Measurements from ENCODE around the gene COMTD1.

The COMTD1 gene

GRCh38 chr10:75245354-75246250 lies 9.8 kb upstream of the COMTD1 start (continued):
- TF ChIP-seq REPIN1 (tag by site-specific recombination; IDR thresholded peaks at IDR 0.05; ENCODE audit: low read depth) (no peak), PRDM1 (tag by site-specific recombination; IDR thresholded peaks at IDR 0.05) (no peak), ZNF610 (tag by site-specific recombination; IDR thresholded peaks at IDR 0.05; ENCODE audit: borderline replicate concordance) (no peak), ZNF530 (tag by site-specific recombination; IDR thresholded peaks at IDR 0.05; ENCODE audit: low read depth) (no peak), ZSCAN4 (tag by site-specific recombination; IDR thresholded peaks at IDR 0.05) (no peak), ZNF394 (tag by site-specific recombination; IDR thresholded peaks at IDR 0.05; ENCODE audit: borderline replicate concordance) (no peak)

GRCh38 chr10:75244487-75245353 lies 9.0 kb upstream of the COMTD1 start:
- CTCF ChIA-PET: interaction anchor here (1.2 kb wide), 1 partner anchor 9 kb away, joined by 3 read pairs; the partner anchor contains the start of gene COMTD1

GRCh38 chr10:75243426-75243825 lies 7.7 kb upstream of the COMTD1 start:
- ChIA-PET POLR2A (no interaction called here), CTCF (interaction anchor here (0.7 to 0.9 kb wide), 2 partner anchors 9 to 142 kb away, joined by 3 read pairs; no protein-coding TSS in a partner anchor)
- TF ChIP-seq ZNF513 (tag by site-specific recombination; IDR thresholded peaks at IDR 0.05) (no peak), ZNF433 (tag by site-specific recombination; IDR thresholded peaks at IDR 0.05; ENCODE audit: low read depth) (no peak), ZNF26 (tag by site-specific recombination; IDR thresholded peaks at IDR 0.05) (no peak), ZNF623 (tag by site-specific recombination; IDR thresholded peaks at IDR 0.05) (no peak), SCRT2 (tag by site-specific recombination; IDR thresholded peaks at IDR 0.05) (no peak), ZNF362 (tag by site-specific recombination; IDR thresholded peaks at IDR 0.05) (no peak), ZNF155 (tag by site-specific recombination; IDR thresholded peaks at IDR 0.05) (no peak), ZSCAN5A (tag by site-specific recombination; IDR thresholded peaks at IDR 0.05) (no peak)
- no peaks in the 10 kb centered on the region for H3K9me3 ChIP-seq (ENCODE audit: control insufficient read depth, insufficient read depth, low read depth, low read length)
- no peaks in the 10 kb centered on the region for H3K4me1 ChIP-seq (ENCODE audit: control insufficient read depth, insufficient read depth, low read length)
- no peak overlapping the region for H3K4me3 ChIP-seq (ENCODE audit: low read depth, low read length)
- no peak overlapping the region for H3K27ac ChIP-seq (ENCODE audit: extremely low read depth, low read depth, low read length)
- no peaks in the 10 kb centered on the region for H3K36me3 ChIP-seq (ENCODE audit: control insufficient read depth in 2 of 2, insufficient read depth in 1 of 2, low read length in 2 of 2)

More at GRCh38 chr10:75244487-75245353, 9.0 kb upstream of the COMTD1 start:
- no peaks in the 10 kb centered on the region for H3K9me3 ChIP-seq (ENCODE audit: control insufficient read depth, insufficient read depth, low read depth, low read length)
- TF ChIP-seq SETDB1 (IDR thresholded peaks at IDR 0.05; ENCODE audit: insufficient read length, low read length) (peak; percentile 2), ZNF843 (tag by site-specific recombination; IDR thresholded peaks at IDR 0.05) (no peak)
- H3K4me1 ChIP-seq (ENCODE audit: control insufficient read depth, insufficient read depth, low read length): no peaks in the 10 kb centered on the region
- no peaks in the 10 kb centered on the region for H3K36me3 ChIP-seq (ENCODE audit: control insufficient read depth in 2 of 2, insufficient read depth in 1 of 2, low read length in 2 of 2)
- POLR2A ChIA-PET: no interaction called here
- H3K27ac ChIP-seq (ENCODE audit: extremely low read depth, low read depth, low read length): no peak overlapping the region
- H3K4me3 ChIP-seq (ENCODE audit: low read depth, low read length): no peak overlapping the region

Measured in HEK293 (cell line).